Breast epithelium (tissue), 3 donors: ENCODE results near the gene SOX8.

Experiments used
- CTCF ChIP-seq, 3 donors: fragments of 450-650 bp; IDR thresholded peaks; one replicate each; pipeline ENCODE4 v1.5.1; 2016 to 2017; ENCODE audit warnings: antibody characterized with exemption in 3 of 3, mild to moderate bottlenecking in 3 of 3, moderate library complexity in 3 of 3
- POLR2A ChIP-seq: fragments of 450-650 bp; IDR thresholded peaks from one replicate; pipeline ENCODE4 v1.6.1; 2016; ENCODE audit warnings: antibody characterized with exemption, mild to moderate bottlenecking, moderate library complexity

GRCh38 chr16:991773-992172 is 10.2 kb downstream of the SOX8 start:
- no peak for TF ChIP-seq POLR2A
- TF ChIP-seq CTCF (IDR thresholded peaks at IDR 0.05): no peak
